ENCODE results near the gene SLC9A7.

DNA sequence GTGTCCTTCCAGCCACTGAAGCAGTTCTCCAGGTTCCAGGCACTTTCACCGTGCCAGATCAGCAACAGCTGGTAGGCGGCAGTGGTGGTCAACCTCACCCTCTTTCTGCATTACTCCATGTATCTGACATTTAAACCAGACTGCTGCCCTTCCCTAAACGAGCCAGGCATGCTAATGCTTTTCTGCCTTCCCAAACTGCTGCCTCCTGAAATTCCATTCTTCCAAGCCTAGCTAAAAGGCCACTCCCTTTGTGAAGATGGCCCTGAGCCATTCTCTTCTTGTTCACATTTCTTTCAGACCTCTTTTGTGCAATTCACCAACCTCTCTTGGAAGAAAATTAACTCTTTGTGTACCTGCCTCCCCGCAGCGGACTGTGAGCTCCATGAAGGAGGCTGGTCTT lies 111.7 kb downstream of the SLC9A7 start:
- TF ChIP-seq, protein P1, sequence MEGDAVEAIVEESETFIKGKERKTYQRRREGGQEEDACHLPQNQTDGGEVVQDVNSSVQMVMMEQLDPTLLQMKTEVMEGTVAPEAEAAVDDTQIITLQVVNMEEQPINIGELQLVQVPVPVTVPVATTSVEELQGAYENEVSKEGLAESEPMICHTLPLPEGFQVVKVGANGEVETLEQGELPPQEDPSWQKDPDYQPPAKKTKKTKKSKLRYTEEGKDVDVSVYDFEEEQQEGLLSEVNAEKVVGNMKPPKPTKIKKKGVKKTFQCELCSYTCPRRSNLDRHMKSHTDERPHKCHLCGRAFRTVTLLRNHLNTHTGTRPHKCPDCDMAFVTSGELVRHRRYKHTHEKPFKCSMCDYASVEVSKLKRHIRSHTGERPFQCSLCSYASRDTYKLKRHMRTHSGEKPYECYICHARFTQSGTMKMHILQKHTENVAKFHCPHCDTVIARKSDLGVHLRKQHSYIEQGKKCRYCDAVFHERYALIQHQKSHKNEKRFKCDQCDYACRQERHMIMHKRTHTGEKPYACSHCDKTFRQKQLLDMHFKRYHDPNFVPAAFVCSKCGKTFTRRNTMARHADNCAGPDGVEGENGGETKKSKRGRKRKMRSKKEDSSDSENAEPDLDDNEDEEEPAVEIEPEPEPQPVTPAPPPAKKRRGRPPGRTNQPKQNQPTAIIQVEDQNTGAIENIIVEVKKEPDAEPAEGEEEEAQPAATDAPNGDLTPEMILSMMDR (IDR thresholded peaks at IDR 0.05; ENCODE audit: low read depth, low read length), result no peak
- TF ChIP-seq, protein P2, sequence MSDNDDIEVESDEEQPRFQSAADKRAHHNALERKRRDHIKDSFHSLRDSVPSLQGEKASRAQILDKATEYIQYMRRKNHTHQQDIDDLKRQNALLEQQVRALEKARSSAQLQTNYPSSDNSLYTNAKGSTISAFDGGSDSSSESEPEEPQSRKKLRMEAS (IDR thresholded peaks at IDR 0.05; ENCODE audit: low read depth, low read length), result no peak
- TF ChIP-seq POLR2A (IDR thresholded peaks at IDR 0.05; ENCODE audit: extremely low read depth, insufficient read length), result no peak
- TF ChIP-seq MYC (IDR thresholded peaks at IDR 0.05; ENCODE audit: low read depth, low read length), result no peak

Data from NB4 (cell line).